ENCODE data around the gene MUL1. TPM values are rescaled to one million over a fixed set of nuclear protein-coding genes. Genes with fewer than 3 reads are reported as not detected.

The MUL1 gene
- total RNA-seq, 4 donors from 2014 or later: 22.1 to 36.4 (median 27.1) TPM

DNA sequence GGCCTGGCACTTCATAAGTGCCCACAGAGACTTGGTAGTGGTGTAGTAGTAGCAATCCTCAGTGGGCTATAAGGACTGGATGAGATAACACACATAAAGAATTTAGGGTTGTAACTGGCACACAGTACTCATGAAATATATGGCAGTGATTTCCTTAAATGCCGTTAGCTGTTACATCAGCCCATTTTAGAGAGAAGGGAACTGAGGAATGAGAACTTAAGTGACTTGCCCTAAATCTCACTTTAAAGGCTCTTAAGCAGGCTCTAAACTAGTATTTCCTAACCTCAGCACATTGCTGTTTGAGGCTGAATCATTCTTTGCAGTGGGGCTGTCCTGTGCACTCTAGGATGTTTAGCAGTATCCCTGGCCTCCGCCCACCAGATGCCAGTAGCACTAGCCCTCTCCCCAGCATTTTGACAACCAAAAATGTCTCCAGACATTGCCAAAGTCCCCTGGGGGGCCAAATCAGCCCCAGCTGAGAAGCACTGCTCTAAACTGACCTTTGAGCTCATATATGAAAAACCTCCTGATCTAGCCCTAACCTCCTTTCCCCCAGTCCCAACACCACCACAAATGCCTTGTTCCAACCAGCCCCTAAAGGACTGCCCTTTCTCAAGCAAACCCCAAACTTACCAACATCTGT, 33.5 kb downstream of the MUL1 start:
- ATAC-seq (ENCODE audit: low FRiP score) (no peak), DNase-seq (ENCODE audit: low spot score) (no peak)
- TF ChIP-seq CTCF (IDR thresholded peaks at IDR 0.05): no peak

- TF ChIP-seq CTCF (IDR thresholded peaks at IDR 0.05): no peak
- ATAC-seq (ENCODE audit: low FRiP score) (no peak), DNase-seq (ENCODE audit: low spot score) (no peak)
Observed at GRCh38 chr1:20473894-20474293, 34.1 kb downstream of the MUL1 start.

- DNase-seq (ENCODE audit: low spot score) (no peak), ATAC-seq (ENCODE audit: low FRiP score) (peak; percentile 11)
- no peak for TF ChIP-seq CTCF (IDR thresholded peaks at IDR 0.05)
Observed at GRCh38 chr1:20472860-20473711, 34.9 kb downstream of the MUL1 start.

- DNase-seq (ENCODE audit: low spot score): no peak
- no peak for ATAC-seq (ENCODE audit: low FRiP score)
- TF ChIP-seq CTCF (IDR thresholded peaks at IDR 0.05): no peak
Observed at GRCh38 chr1:20472121-20472520, 35.8 kb downstream of the MUL1 start.

- TF ChIP-seq CTCF (IDR thresholded peaks at IDR 0.05): no peak
- DNase-seq (ENCODE audit: low spot score) (no peak), ATAC-seq (ENCODE audit: low FRiP score) (no peak)
Observed at GRCh38 chr1:20470194-20470593, 37.8 kb downstream of the MUL1 start.

DNA sequence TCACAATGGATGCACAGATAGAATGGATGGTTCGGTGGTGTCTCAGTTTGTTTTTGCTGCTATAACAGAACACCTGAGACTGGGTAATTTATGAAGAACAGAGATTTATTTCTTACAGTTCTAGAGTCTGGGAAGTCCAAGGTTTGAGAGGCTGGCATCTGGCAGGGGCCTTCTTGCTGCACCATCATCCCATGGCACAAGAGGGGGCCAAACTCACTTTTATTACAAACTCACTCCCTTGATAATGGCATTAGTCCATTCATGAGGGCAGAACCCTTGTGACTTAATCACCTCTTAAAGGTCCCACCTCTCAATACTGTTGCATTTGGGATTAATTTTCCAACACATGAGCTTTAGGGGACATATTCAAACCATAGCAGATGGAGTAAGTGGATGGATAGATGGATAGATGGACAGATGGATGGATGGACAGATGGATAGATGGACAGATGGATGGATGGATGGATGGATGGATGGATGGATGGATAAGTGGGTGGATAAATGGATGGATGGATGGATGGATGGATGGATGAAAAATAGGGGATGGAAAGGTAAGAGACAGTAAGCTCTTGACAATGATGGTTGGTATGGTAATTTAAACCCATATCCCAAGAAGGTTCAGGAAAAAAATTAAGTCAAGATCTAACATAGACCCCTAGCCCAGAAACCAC, 38.4 kb downstream of the MUL1 start:
- no peak for DNase-seq (ENCODE audit: low spot score)

More for the DNA sequence above, 38.4 kb downstream of the MUL1 start:
- TF ChIP-seq CTCF (IDR thresholded peaks at IDR 0.05): no peak
- ATAC-seq (ENCODE audit: low FRiP score): no peak

All from omental fat pad (tissue), 4 donors.